K562 (cell line): ENCODE measurements around the gene NME7. TPM values are rescaled to one million over a fixed set of nuclear protein-coding genes. Genes with fewer than 3 reads are reported as not detected.
A peak's percentile ranks its signal among the peaks of the same experiment; 100 is the strongest.

ENCODE experiments used
- BHLHE40 ChIP-seq: IDR thresholded peaks from 2 replicates; pipeline ENCODE4 v1.6.1; 2011; ENCODE audit warnings: low read length, improper control_type of control experiment
- CBX5 ChIP-seq: IDR thresholded peaks from 2 replicates; pipeline ENCODE4 v1.6.1; 2014; ENCODE audit warnings: low read depth, borderline replicate concordance
- CREM ChIP-seq: IDR thresholded peaks from 2 replicates; pipeline ENCODE4 v1.6.1; 2014; ENCODE audit warnings: antibody characterized with exemption, low read depth
- ERF ChIP-seq: fragments of 450-650 bp; formaldehyde crosslinking; IDR thresholded peaks from 2 replicates; pipeline ENCODE4 v1.4.0; 2020; ENCODE audit warnings: mild to moderate bottlenecking, mixed read lengths
- FOXA3 ChIP-seq, 2 experiments: fragments of 450-650 bp in 1 of 2; sonication (generic) in 1 of 2; formaldehyde crosslinking; IDR thresholded peaks in 1 of 2; conservative IDR thresholded peaks in 1 of 2; 2 replicates each; pipeline versions ENCODE4 v1.4.0 to v1.8.0; 2020 to 2022; ENCODE audit warnings: mild to moderate bottlenecking in 2 of 2, missing genetic modification reagents in 1 of 2
- POLR3A ChIP-seq: IDR thresholded peaks from 2 replicates; pipeline ENCODE4 v1.6.1; 2011; ENCODE audit warnings: borderline replicate concordance, mild to moderate bottlenecking, moderate library complexity; ENCODE audit not compliant: insufficient read length, insufficient read depth; ENCODE audit errors: extremely low read depth
- SRSF9 ChIP-seq: fragments of 200-400 bp; formaldehyde crosslinking; IDR thresholded peaks from 2 replicates; pipeline ENCODE4 v1.6.1; 2017; ENCODE audit warnings: low read depth, low read length, borderline replicate concordance
- TAL1 ChIP-seq: fragments of 450-650 bp; IDR thresholded peaks from 2 replicates; pipeline ENCODE4 v1.6.1; 2016; ENCODE audit warnings: mild to moderate bottlenecking
- TOE1 ChIP-seq, 2 experiments: fragments of 450-650 bp in 1 of 2; sonication (generic) in 1 of 2; formaldehyde crosslinking in 1 of 2; IDR thresholded peaks; 2 replicates each; pipeline versions ENCODE4 v1.7.1 to v1.8.0; 2016 to 2022; ENCODE audit warnings: borderline replicate concordance in 2 of 2, mild to moderate bottlenecking in 2 of 2, antibody characterized with exemption in 1 of 2, inconsistent platforms in 1 of 2, low read depth in 1 of 2, missing genetic modification reagents in 1 of 2, moderate library complexity in 1 of 2
- ZFP1 ChIP-seq: fragments of 450-650 bp; formaldehyde crosslinking; IDR thresholded peaks from 2 replicates; pipeline ENCODE4 v1.4.0; 2020; ENCODE audit warnings: mild to moderate bottlenecking, mixed read lengths
- ZNF133 ChIP-seq: fragments of 250-450 bp; sonication (Bioruptor Pico); IDR thresholded peaks from 2 replicates; pipeline ENCODE4 v1.4.0; 2020; ENCODE audit warnings: mild to moderate bottlenecking
- ZNF561 ChIP-seq: fragments of 450-650 bp; formaldehyde crosslinking; conservative IDR thresholded peaks from 2 replicates; pipeline ENCODE4 v1.4.0; 2020; ENCODE audit warnings: mild to moderate bottlenecking, moderate library complexity
- polyA plus RNA-seq, 8 experiments: library from polyadenylated mRNA; depleted of rRNA in 4 of 8; stranded (reverse) in 5 of 8; unstranded in 3 of 8; fragments of >200 nt; fragmentation: Nextera tagmentation in 2 of 8; fragmentation: Illumina TruSeq in 1 of 8; extraction: Ambion mirVana in 2 of 8; extraction: Trizol in 1 of 8; gene quantifications; 2 replicates each; pipeline versions ENCODE4 v1.2.1 to v1.2.3, GENCODE V29; 2011 to 2014; ENCODE audit warnings: inconsistent platforms in 1 of 8, missing spikeins in 1 of 8
- total RNA-seq, 7 experiments: library from RNA; depleted of rRNA in 6 of 7; stranded (reverse); fragments of >200 nt in 6 of 7; fragmentation: Illumina TruSeq in 2 of 7; extraction: Trizol in 2 of 7; gene quantifications; 2 replicates each; pipeline versions ENCODE4 v1.2.1 to v1.2.3, GENCODE V29; 2011 to 2021; ENCODE audit warnings: low replicate concordance in 1 of 7
- TF ChIP-seq, protein P1 (sequence below), 3 experiments: fragments of 200-800 bp in 1 of 3; sonication (Bioruptor generic) in 1 of 3; sonication (generic) in 1 of 3; formaldehyde crosslinking in 1 of 3; IDR thresholded peaks; 2 replicates each; pipeline versions ENCODE4 v1.6.1 to v1.8.0; 2016 to 2022; ENCODE audit warnings: mild to moderate bottlenecking in 2 of 3, missing compliant biosample characterization in 2 of 3, missing genetic modification characterization in 2 of 3, missing genetic modification reagents in 1 of 3
- TF ChIP-seq, protein P2 (sequence below): fragments of 450-650 bp; IDR thresholded peaks from 2 replicates; pipeline ENCODE4 v1.6.1; 2016; ENCODE audit warnings: mild to moderate bottlenecking, moderate library complexity

NME7 gene
- total and polyA plus RNA-seq, 9 of the 15 experiments (the other 6 are each of a cell fraction or from before 2014, with no cell fraction given), result 7.9 to 43.2 (median 23.9) TPM

- TF ChIP-seq ZNF133 (CRISPR knock-in tag) (no peak), CBX5 (no peak), BHLHE40 (no peak), ZFP1 (no peak), ERF (CRISPR knock-in tag) (no peak), CREM (peak; percentile 40; the same call in 1 of the 2 replicates), FOXA3 (CRISPR knock-in tag; conservative IDR thresholded peaks at IDR 0.05 in 1 of 2, IDR thresholded peaks at IDR 0.05 in 1 of 2) (no peak), POLR3A (no peak), TAL1 (peak; percentile 69), TOE1 (IDR thresholded peaks at IDR 0.05; ENCODE audit: borderline replicate concordance) (no peak), TOE1 (CRISPR knock-in tag; IDR thresholded peaks at IDR 0.05; ENCODE audit: borderline replicate concordance, low read depth) (no peak), ZNF561 (no peak), SRSF9 (no peak)
- TF ChIP-seq, protein P1, sequence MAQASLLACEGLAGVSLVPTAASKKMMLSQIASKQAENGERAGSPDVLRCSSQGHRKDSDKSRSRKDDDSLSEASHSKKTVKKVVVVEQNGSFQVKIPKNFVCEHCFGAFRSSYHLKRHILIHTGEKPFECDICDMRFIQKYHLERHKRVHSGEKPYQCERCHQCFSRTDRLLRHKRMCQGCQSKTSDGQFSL (CRISPR knock-in tag; IDR thresholded peaks at IDR 0.05), result no peak
- TF ChIP-seq, protein P1 (tag; IDR thresholded peaks at IDR 0.05), result no peak
- TF ChIP-seq, protein P2, sequence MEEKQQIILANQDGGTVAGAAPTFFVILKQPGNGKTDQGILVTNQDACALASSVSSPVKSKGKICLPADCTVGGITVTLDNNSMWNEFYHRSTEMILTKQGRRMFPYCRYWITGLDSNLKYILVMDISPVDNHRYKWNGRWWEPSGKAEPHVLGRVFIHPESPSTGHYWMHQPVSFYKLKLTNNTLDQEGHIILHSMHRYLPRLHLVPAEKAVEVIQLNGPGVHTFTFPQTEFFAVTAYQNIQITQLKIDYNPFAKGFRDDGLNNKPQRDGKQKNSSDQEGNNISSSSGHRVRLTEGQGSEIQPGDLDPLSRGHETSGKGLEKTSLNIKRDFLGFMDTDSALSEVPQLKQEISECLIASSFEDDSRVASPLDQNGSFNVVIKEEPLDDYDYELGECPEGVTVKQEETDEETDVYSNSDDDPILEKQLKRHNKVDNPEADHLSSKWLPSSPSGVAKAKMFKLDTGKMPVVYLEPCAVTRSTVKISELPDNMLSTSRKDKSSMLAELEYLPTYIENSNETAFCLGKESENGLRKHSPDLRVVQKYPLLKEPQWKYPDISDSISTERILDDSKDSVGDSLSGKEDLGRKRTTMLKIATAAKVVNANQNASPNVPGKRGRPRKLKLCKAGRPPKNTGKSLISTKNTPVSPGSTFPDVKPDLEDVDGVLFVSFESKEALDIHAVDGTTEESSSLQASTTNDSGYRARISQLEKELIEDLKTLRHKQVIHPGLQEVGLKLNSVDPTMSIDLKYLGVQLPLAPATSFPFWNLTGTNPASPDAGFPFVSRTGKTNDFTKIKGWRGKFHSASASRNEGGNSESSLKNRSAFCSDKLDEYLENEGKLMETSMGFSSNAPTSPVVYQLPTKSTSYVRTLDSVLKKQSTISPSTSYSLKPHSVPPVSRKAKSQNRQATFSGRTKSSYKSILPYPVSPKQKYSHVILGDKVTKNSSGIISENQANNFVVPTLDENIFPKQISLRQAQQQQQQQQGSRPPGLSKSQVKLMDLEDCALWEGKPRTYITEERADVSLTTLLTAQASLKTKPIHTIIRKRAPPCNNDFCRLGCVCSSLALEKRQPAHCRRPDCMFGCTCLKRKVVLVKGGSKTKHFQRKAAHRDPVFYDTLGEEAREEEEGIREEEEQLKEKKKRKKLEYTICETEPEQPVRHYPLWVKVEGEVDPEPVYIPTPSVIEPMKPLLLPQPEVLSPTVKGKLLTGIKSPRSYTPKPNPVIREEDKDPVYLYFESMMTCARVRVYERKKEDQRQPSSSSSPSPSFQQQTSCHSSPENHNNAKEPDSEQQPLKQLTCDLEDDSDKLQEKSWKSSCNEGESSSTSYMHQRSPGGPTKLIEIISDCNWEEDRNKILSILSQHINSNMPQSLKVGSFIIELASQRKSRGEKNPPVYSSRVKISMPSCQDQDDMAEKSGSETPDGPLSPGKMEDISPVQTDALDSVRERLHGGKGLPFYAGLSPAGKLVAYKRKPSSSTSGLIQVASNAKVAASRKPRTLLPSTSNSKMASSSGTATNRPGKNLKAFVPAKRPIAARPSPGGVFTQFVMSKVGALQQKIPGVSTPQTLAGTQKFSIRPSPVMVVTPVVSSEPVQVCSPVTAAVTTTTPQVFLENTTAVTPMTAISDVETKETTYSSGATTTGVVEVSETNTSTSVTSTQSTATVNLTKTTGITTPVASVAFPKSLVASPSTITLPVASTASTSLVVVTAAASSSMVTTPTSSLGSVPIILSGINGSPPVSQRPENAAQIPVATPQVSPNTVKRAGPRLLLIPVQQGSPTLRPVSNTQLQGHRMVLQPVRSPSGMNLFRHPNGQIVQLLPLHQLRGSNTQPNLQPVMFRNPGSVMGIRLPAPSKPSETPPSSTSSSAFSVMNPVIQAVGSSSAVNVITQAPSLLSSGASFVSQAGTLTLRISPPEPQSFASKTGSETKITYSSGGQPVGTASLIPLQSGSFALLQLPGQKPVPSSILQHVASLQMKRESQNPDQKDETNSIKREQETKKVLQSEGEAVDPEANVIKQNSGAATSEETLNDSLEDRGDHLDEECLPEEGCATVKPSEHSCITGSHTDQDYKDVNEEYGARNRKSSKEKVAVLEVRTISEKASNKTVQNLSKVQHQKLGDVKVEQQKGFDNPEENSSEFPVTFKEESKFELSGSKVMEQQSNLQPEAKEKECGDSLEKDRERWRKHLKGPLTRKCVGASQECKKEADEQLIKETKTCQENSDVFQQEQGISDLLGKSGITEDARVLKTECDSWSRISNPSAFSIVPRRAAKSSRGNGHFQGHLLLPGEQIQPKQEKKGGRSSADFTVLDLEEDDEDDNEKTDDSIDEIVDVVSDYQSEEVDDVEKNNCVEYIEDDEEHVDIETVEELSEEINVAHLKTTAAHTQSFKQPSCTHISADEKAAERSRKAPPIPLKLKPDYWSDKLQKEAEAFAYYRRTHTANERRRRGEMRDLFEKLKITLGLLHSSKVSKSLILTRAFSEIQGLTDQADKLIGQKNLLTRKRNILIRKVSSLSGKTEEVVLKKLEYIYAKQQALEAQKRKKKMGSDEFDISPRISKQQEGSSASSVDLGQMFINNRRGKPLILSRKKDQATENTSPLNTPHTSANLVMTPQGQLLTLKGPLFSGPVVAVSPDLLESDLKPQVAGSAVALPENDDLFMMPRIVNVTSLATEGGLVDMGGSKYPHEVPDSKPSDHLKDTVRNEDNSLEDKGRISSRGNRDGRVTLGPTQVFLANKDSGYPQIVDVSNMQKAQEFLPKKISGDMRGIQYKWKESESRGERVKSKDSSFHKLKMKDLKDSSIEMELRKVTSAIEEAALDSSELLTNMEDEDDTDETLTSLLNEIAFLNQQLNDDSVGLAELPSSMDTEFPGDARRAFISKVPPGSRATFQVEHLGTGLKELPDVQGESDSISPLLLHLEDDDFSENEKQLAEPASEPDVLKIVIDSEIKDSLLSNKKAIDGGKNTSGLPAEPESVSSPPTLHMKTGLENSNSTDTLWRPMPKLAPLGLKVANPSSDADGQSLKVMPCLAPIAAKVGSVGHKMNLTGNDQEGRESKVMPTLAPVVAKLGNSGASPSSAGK, result peak; percentile 56
Observed at GRCh38 chr1:169327875-169328274, 39.7 kb downstream of the NME7 start (continued).
